Heart left ventricle (tissue), 13 donors: ENCODE results near the gene RANBP10.

ENCODE experiments used
- POLR2A ChIP-seq, 2 donors: fragments of 450-650 bp; IDR thresholded peaks; one replicate each; pipeline ENCODE4 v1.6.1; 2017; ENCODE audit warnings: antibody characterized with exemption in 2 of 2, mild to moderate bottlenecking in 2 of 2, moderate library complexity in 2 of 2
- TF ChIP-seq, protein P1 (sequence below), 12 donors: fragments of 200-600 bp; sonication (generic) in 4 of 12; IDR thresholded peaks; one replicate each; pipeline versions ENCODE4 v1.5.0 to v1.8.0; 2018 to 2022; ENCODE audit warnings: antibody characterized with exemption in 12 of 12, mild to moderate bottlenecking in 5 of 12
- donor health status: ischemic (EF 13 %, LVEDD 7.1; RV severe dilation, severe dysfunction).
- donor health status: DM: no; HTN: yes; CAD: no.
- donor health status: DM: no; HTN: no; CAD: no.
- donor health status: ischemic (EF 25% LVEDD 6.9; RV normal size, moderate dysfunction).
- donor health status: ischemic (EF 25% LVEDD 5.7; RV mildly dilated, moderate dysfunction).
- donor health status: ischemic (EF 35%, LVEDD 5.7; RV mildly dilated, moderate dysfunction).
- donor health status: nonischemic (EF 11% LVEDD 7.7; RV severe dilation, severe dysfunction).
- donor health status: DM: yes; HTN: yes; CAD: no.
- donor health status: PGD.
- donor health status: ischemic (EF 29% LVEDD 5.4; RV normal size, mild dysfunction).
- donor health status: nonischemic (EF 23%, LVEDD 6.1; RV moderate dilation, normal function).

DNA sequence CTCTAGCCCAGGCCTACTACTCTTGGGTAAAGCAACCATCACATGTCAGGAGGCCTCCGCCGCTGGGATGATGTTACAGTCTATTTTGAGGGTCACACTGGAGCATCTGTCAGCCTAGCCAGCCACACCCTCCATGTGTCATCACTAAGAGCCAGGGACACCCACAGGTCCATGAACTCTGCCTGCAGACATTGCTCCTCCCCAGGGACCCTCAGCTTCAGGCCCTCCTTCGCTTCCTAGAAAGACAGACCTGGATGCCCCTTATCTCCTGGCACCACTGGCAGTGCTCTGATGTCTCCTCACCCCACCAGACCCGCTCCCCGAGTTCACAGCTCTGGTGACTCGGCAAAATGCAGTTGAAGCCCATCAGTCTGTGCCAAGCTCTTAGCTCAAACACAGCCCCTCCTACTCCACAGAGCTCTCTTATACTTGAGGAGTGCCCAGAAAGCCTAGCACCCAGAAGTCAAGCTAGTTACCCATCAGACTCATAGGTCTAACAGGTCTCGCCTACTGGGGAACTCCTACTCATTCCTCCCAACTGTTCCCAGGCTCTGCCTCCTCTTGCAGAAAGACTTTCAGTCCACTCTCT, 5.9 kb downstream of the RANBP10 start:
- TF ChIP-seq, protein P1, sequence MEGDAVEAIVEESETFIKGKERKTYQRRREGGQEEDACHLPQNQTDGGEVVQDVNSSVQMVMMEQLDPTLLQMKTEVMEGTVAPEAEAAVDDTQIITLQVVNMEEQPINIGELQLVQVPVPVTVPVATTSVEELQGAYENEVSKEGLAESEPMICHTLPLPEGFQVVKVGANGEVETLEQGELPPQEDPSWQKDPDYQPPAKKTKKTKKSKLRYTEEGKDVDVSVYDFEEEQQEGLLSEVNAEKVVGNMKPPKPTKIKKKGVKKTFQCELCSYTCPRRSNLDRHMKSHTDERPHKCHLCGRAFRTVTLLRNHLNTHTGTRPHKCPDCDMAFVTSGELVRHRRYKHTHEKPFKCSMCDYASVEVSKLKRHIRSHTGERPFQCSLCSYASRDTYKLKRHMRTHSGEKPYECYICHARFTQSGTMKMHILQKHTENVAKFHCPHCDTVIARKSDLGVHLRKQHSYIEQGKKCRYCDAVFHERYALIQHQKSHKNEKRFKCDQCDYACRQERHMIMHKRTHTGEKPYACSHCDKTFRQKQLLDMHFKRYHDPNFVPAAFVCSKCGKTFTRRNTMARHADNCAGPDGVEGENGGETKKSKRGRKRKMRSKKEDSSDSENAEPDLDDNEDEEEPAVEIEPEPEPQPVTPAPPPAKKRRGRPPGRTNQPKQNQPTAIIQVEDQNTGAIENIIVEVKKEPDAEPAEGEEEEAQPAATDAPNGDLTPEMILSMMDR (IDR thresholded peaks at IDR 0.05) = no peak
- TF ChIP-seq POLR2A (IDR thresholded peaks at IDR 0.05) = no peak
